IMR-90 (cell line): ENCODE results near the gene C17orf78.

Experiments
- BHLHE40 ChIP-seq: fragments of 150-350 bp; IDR thresholded peaks from 2 replicates; pipeline ENCODE4 v1.6.1; 2016; ENCODE audit warnings: mild to moderate bottlenecking, low read depth, low read length
- CEBPB ChIP-seq: IDR thresholded peaks from 2 replicates; pipeline ENCODE4 v1.6.1; 2012; ENCODE audit warnings: low read depth, low read length, improper control_type of control experiment
- CHD1 ChIP-seq: IDR thresholded peaks from 2 replicates; pipeline ENCODE4 v1.6.1; 2012; ENCODE audit warnings: low read depth, low read length, improper control_type of control experiment
- CTCF ChIP-seq: conservative IDR thresholded peaks from 2 replicates; pipeline ENCODE4 v1.5.1; 2012; ENCODE audit warnings: mild to moderate bottlenecking, low read depth, low read length, improper control_type of control experiment
- ELK1 ChIP-seq: fragments of 150-350 bp; IDR thresholded peaks from 2 replicates; pipeline ENCODE4 v1.6.1; 2016; ENCODE audit warnings: low read depth, mild to moderate bottlenecking, low read length, moderate library complexity, borderline replicate concordance
- MAZ ChIP-seq: IDR thresholded peaks from 2 replicates; pipeline ENCODE4 v1.6.1; 2012; ENCODE audit warnings: low read depth, mild to moderate bottlenecking, low read length, improper control_type of control experiment, moderate library complexity, borderline replicate concordance
- POLR2A ChIP-seq: IDR thresholded peaks from 2 replicates; pipeline ENCODE4 v1.6.1; 2012; ENCODE audit warnings: mild to moderate bottlenecking, low read depth, low read length
- RAD21 ChIP-seq: IDR thresholded peaks from 2 replicates; pipeline ENCODE4 v1.6.1; 2012; ENCODE audit warnings: low read length, improper control_type of control experiment
- RCOR1 ChIP-seq: IDR thresholded peaks from 2 replicates; pipeline ENCODE4 v1.6.1; 2012; ENCODE audit warnings: mild to moderate bottlenecking, low read length, improper control_type of control experiment; ENCODE audit not compliant: insufficient replicate concordance
- RFX5 ChIP-seq: IDR thresholded peaks from 2 replicates; pipeline ENCODE4 v1.8.0; 2012; ENCODE audit warnings: low read depth, mild to moderate bottlenecking, low read length, moderate library complexity
- SMC3 ChIP-seq: fragments of 150-350 bp; IDR thresholded peaks from 2 replicates; pipeline ENCODE4 v1.6.1; 2016; ENCODE audit warnings: low read depth, mild to moderate bottlenecking, antibody characterized with exemption, low read length, moderate library complexity
- USF2 ChIP-seq: fragments of 150-350 bp; IDR thresholded peaks from 2 replicates; pipeline ENCODE4 v1.6.1; 2017; ENCODE audit warnings: mild to moderate bottlenecking, antibody characterized with exemption, low read length, low read depth

GRCh38 chr17:37406635-37407461 is 31.1 kb downstream of the C17orf78 start, which contains the start of the genes ACACA and TADA2A:
- no peak for TF ChIP-seq CTCF
- TF ChIP-seq CEBPB, result no peak
- peak; percentile 9; the same call in 1 of the 2 replicates for TF ChIP-seq MAZ
- TF ChIP-seq RAD21, result no peak
- no peak for TF ChIP-seq SMC3
- TF ChIP-seq RFX5, result no peak
- peak; percentile 61; the same call in 1 of the 2 replicates for TF ChIP-seq BHLHE40
- TF ChIP-seq POLR2A, result peak; percentile 81
- TF ChIP-seq ELK1, result no peak
- no peak for TF ChIP-seq RCOR1
- TF ChIP-seq USF2, result no peak
- no peak for TF ChIP-seq CHD1
